Testis (tissue), 2 donors: ENCODE results near the gene RNF227.

Source experiments
- CTCF ChIP-seq, 3 experiments: fragments of 450-650 bp in 2 of 3; fragments of 200-600 bp in 1 of 3; sonication (generic) in 1 of 3; IDR thresholded peaks; one replicate each; pipeline ENCODE4 v1.5.1; 2016 to 2019; ENCODE audit warnings: antibody characterized with exemption in 3 of 3, mild to moderate bottlenecking in 2 of 3, moderate library complexity in 1 of 3
- POLR2A ChIP-seq: fragments of 450-650 bp; IDR thresholded peaks from one replicate; pipeline ENCODE4 v1.6.1; 2017; ENCODE audit warnings: antibody characterized with exemption, mild to moderate bottlenecking, moderate library complexity

DNA sequence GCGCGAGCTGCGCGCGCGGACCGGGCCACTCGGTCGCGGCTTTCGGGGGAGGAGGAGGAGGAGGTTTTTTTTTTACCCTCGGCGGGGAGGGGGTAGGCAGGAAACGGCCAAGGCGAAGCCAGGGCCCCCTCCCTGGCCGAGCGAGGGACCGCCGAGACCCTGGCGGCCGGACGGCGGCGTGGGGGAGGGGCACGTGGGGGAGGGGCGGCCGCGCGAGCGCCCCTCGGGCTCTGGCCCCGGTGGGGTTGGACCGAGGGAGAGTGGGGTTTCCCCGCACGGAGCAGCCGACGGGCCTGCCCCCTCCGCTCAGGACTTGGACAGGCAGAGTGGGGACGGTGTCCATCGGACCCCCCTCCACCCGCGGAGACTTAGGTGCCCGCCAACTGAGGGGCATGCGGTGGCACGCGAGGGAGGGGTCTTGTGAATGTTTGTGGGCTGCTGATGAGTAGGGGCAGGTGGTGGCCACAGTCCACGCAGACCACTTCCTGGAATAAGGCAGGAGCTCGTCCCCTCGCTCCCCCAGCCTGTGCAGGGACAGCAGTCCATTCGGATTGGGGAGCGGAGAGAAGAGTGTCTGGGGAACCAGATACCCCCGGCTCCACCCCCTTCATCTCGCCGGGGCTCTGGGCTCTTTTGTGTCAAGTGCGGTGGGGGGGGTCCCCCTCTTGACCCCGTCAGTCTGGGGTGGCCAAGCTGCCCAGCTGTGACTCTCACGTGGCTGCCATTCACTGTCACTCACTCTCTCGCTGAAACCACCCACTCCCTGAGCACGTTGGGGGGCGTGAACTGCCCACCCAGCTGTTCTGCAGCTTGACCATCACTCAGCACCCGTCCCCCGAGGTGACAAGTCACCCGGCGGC is 30.5 kb downstream of the RNF227 start:
- TF ChIP-seq CTCF (IDR thresholded peaks at IDR 0.05): no peak
- no peak for TF ChIP-seq POLR2A
